ENCODE results near the gene SCUBE1.

SCUBE1 gene

DNA sequence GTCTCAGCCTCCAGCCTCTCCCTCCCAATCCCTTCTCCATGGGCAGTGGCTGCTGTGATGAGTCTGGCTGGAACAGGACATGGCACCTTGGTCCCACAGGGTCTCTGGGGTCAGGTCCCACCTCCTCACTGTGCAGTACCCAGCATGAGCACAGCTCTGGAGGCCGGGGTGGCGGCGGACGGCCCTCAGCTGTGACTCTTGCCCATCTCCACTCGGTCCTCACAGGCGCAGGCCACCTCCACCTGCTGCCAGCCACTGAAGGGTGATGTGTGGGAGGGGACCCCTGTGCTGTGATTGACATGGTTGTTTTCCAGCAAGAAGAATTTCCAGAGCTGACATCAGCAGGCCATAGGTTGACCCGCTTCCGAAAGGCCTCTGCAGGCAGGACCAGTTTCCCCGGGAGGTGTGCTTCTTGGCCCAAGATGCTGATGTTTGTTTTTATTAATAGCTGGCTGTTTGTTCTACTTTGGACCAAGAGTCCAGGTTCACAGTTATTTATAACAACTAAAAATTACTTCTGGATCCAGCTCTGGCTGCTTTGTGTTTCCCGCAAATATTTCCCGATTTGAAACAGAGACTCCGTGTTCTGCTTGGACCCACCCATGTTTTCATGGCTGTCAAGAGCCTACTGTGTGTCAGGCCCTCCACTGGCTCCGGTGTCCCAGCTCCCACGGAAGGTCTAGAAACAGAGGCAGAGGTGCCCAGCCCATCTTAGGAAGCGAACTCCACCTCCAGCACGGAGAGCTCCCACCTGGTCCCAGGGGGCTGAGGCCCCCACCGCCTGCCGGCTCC, 45.7 kb downstream of the SCUBE1 start:
- no peak for TF ChIP-seq ZNF565 (CRISPR knock-in tag; conservative IDR thresholded peaks at IDR 0.05; ENCODE audit: low read depth)
- TF ChIP-seq, protein P1, sequence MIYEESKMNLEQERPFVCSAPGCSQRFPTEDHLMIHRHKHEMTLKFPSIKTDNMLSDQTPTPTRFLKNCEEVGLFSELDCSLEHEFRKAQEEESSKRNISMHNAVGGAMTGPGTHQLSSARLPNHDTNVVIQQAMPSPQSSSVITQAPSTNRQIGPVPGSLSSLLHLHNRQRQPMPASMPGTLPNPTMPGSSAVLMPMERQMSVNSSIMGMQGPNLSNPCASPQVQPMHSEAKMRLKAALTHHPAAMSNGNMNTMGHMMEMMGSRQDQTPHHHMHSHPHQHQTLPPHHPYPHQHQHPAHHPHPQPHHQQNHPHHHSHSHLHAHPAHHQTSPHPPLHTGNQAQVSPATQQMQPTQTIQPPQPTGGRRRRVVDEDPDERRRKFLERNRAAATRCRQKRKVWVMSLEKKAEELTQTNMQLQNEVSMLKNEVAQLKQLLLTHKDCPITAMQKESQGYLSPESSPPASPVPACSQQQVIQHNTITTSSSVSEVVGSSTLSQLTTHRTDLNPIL (CRISPR knock-in tag; IDR thresholded peaks at IDR 0.05; ENCODE audit: low read depth), result no peak
- no peak for TF ChIP-seq ZNF70 (CRISPR knock-in tag; IDR thresholded peaks at IDR 0.05)
- no peak for TF ChIP-seq ARNTL (CRISPR knock-in tag; IDR thresholded peaks at IDR 0.05; ENCODE audit: borderline replicate concordance, low read depth)
- TF ChIP-seq ISL1 (CRISPR knock-in tag; IDR thresholded peaks at IDR 0.05), result no peak
- TF ChIP-seq ZC3H10 (CRISPR knock-in tag; IDR thresholded peaks at IDR 0.05), result no peak
- no peak for TF ChIP-seq PPARA (CRISPR knock-in tag; IDR thresholded peaks at IDR 0.05; ENCODE audit: borderline replicate concordance)
- TF ChIP-seq, protein P2, sequence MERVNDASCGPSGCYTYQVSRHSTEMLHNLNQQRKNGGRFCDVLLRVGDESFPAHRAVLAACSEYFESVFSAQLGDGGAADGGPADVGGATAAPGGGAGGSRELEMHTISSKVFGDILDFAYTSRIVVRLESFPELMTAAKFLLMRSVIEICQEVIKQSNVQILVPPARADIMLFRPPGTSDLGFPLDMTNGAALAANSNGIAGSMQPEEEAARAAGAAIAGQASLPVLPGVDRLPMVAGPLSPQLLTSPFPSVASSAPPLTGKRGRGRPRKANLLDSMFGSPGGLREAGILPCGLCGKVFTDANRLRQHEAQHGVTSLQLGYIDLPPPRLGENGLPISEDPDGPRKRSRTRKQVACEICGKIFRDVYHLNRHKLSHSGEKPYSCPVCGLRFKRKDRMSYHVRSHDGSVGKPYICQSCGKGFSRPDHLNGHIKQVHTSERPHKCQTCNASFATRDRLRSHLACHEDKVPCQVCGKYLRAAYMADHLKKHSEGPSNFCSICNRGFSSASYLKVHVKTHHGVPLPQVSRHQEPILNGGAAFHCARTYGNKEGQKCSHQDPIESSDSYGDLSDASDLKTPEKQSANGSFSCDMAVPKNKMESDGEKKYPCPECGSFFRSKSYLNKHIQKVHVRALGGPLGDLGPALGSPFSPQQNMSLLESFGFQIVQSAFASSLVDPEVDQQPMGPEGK (CRISPR knock-in tag; IDR thresholded peaks at IDR 0.05; ENCODE audit: borderline replicate concordance), result no peak
- no peak for TF ChIP-seq GLIS3 (CRISPR knock-in tag; IDR thresholded peaks at IDR 0.05)
- no peak for TF ChIP-seq RARB (CRISPR knock-in tag; IDR thresholded peaks at IDR 0.05)
- no peak for TF ChIP-seq BACH2 (CRISPR knock-in tag; IDR thresholded peaks at IDR 0.05; ENCODE audit: borderline replicate concordance)
- no peak for TF ChIP-seq OSR1 (CRISPR knock-in tag; IDR thresholded peaks at IDR 0.05)
- no peak for ATAC-seq

GRCh38 chr22:43296276-43296902, 46.8 kb downstream of the SCUBE1 start:
- ATAC-seq, result no peak
- TF ChIP-seq TSHZ2 (CRISPR knock-in tag; IDR thresholded peaks at IDR 0.05) (no peak), TOX (CRISPR knock-in tag; IDR thresholded peaks at IDR 0.05; ENCODE audit: borderline replicate concordance) (no peak), ESRRG (CRISPR knock-in tag; IDR thresholded peaks at IDR 0.05) (no peak), ZC3H10 (CRISPR knock-in tag; IDR thresholded peaks at IDR 0.05) (no peak), GLIS3 (CRISPR knock-in tag; IDR thresholded peaks at IDR 0.05) (no peak), ZFP3 (CRISPR knock-in tag; IDR thresholded peaks at IDR 0.05) (no peak), ARNTL (CRISPR knock-in tag; IDR thresholded peaks at IDR 0.05; ENCODE audit: borderline replicate concordance, low read depth) (no peak), CSDC2 (CRISPR knock-in tag; IDR thresholded peaks at IDR 0.05) (no peak), BACH2 (CRISPR knock-in tag; IDR thresholded peaks at IDR 0.05; ENCODE audit: borderline replicate concordance) (no peak), ZFP30 (CRISPR knock-in tag; IDR thresholded peaks at IDR 0.05) (no peak), TCF4 (CRISPR knock-in tag; IDR thresholded peaks at IDR 0.05; ENCODE audit: borderline replicate concordance) (no peak)

DNA sequence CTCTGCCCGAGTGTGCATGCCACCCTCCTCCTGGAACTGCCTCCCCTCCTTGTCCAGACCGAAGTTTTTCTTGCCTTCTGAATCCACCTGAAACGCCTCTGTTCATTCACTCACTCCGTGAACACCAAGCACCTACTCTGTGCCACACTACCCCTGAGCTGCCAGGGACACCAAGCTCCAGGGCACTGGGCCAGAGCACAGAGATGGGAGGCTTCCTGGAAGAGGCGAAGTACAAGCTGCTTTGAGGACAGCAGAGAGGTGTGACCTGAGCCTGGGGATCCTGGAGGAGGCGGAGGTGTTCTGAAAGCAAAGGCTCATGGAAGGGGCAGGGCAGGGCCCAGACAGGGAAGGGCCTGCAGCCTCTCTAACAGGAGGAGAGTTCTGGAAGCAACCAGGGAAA, 47.5 kb downstream of the SCUBE1 start:
- TF ChIP-seq GLIS3 (CRISPR knock-in tag; IDR thresholded peaks at IDR 0.05), result no peak
- no peak for TF ChIP-seq ZFP30 (CRISPR knock-in tag; IDR thresholded peaks at IDR 0.05)
- no peak for TF ChIP-seq ZC3H10 (CRISPR knock-in tag; IDR thresholded peaks at IDR 0.05)
- no peak for TF ChIP-seq RARB (CRISPR knock-in tag; IDR thresholded peaks at IDR 0.05)
- TF ChIP-seq ZNF8 (CRISPR knock-in tag; IDR thresholded peaks at IDR 0.05), result no peak
- TF ChIP-seq ZNF565 (CRISPR knock-in tag; conservative IDR thresholded peaks at IDR 0.05; ENCODE audit: low read depth), result no peak
- TF ChIP-seq, protein P1 (CRISPR knock-in tag; IDR thresholded peaks at IDR 0.05; ENCODE audit: low read depth), result no peak
- no peak for TF ChIP-seq POU6F1 (CRISPR knock-in tag; IDR thresholded peaks at IDR 0.05; ENCODE audit: borderline replicate concordance, low read depth)
- TF ChIP-seq ISL1 (CRISPR knock-in tag; IDR thresholded peaks at IDR 0.05), result no peak
- TF ChIP-seq, protein P3, sequence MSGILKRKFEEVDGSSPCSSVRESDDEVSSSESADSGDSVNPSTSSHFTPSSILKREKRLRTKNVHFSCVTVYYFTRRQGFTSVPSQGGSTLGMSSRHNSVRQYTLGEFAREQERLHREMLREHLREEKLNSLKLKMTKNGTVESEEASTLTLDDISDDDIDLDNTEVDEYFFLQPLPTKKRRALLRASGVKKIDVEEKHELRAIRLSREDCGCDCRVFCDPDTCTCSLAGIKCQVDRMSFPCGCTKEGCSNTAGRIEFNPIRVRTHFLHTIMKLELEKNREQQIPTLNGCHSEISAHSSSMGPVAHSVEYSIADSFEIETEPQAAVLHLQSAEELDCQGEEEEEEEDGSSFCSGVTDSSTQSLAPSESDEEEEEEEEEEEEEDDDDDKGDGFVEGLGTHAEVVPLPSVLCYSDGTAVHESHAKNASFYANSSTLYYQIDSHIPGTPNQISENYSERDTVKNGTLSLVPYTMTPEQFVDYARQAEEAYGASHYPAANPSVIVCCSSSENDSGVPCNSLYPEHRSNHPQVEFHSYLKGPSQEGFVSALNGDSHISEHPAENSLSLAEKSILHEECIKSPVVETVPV (CRISPR knock-in tag; IDR thresholded peaks at IDR 0.05), result no peak
- TF ChIP-seq, protein P2 (CRISPR knock-in tag; IDR thresholded peaks at IDR 0.05; ENCODE audit: borderline replicate concordance), result no peak
- ATAC-seq, result no peak

Data from SK-N-SH treated with all-trans-retinoic acid at 6 μM for 48 hours (cell line).